Tibial nerve (tissue), 4 donors: ENCODE measurements around the gene BCL2L13. TPM values are rescaled to one million over a fixed set of nuclear protein-coding genes. Genes with fewer than 3 reads are reported as not detected.

Experiments used
- DNase-seq, 2 donors: peaks; one replicate each; pipeline ENCODE4 v3.0.0-alpha.2; 2019; ENCODE audit warnings: low spot score in 2 of 2
- H3K27ac ChIP-seq, 4 donors: fragments of 200-600 bp; sonication (generic) in 3 of 4; one replicate each; pipeline ENCODE4 v1.5.1; 2017 to 2019; ENCODE audit warnings: mild to moderate bottlenecking in 1 of 4
- H3K27me3 ChIP-seq, 2 donors: fragments of 200-600 bp; sonication (generic) in 1 of 2; one replicate each; pipeline versions ENCODE4 v1.5.1 to v1.6.0; 2017 to 2019
- H3K36me3 ChIP-seq, 3 donors: fragments of 200-600 bp; sonication (generic); one replicate each; pipeline ENCODE4 v1.5.1; 2018 to 2019
- H3K4me1 ChIP-seq, 4 donors: fragments of 200-600 bp; sonication (generic) in 3 of 4; one replicate each; pipeline ENCODE4 v1.5.1; 2017 to 2019
- H3K4me3 ChIP-seq, 4 donors: fragments of 200-600 bp; sonication (generic) in 3 of 4; one replicate each; pipeline ENCODE4 v1.5.1; 2017 to 2019; ENCODE audit warnings: mild to moderate bottlenecking in 1 of 4, moderate library complexity in 1 of 4
- H3K9me3 ChIP-seq, 4 donors: fragments of 200-600 bp; sonication (generic) in 3 of 4; one replicate each; pipeline ENCODE4 v1.5.1; 2017 to 2019
- EP300 ChIP-seq, 2 donors: sonication (generic); formaldehyde crosslinking; IDR thresholded peaks; one replicate each; pipeline ENCODE4 v1.6.1; 2017; ENCODE audit warnings: antibody characterized with exemption in 2 of 2, mild to moderate bottlenecking in 1 of 2
- POLR2A ChIP-seq, 2 donors: fragments of 450-650 bp; IDR thresholded peaks; one replicate each; pipeline ENCODE4 v1.6.1; 2017; ENCODE audit warnings: antibody characterized with exemption in 2 of 2, mild to moderate bottlenecking in 2 of 2, moderate library complexity in 2 of 2
- WGBS, 2 donors: methylation state at CpG; one replicate each; pipeline ENCODE4 v1.1.5; 2018; 5-methylcytosine and 5-hydroxymethylcytosine counted together
- total RNA-seq, 4 donors: library from RNA; depleted of rRNA; stranded (reverse); fragments of >200 nt; gene quantifications; one replicate each; pipeline ENCODE4 v1.1.0, GENCODE V29; 2016
- TF ChIP-seq, protein P1 (sequence below), 5 experiments: fragments of 200-600 bp in 3 of 5; fragments of 450-650 bp in 2 of 5; sonication (generic) in 3 of 5; IDR thresholded peaks; one replicate each; pipeline ENCODE4 v1.5.1; 2016 to 2019; ENCODE audit warnings: antibody characterized with exemption in 5 of 5, mild to moderate bottlenecking in 3 of 5, moderate library complexity in 2 of 5

BCL2L13 gene
- total RNA-seq, 4 donors from 2014 or later, result 47.4 to 74.7 (median 60.9) TPM

DNA sequence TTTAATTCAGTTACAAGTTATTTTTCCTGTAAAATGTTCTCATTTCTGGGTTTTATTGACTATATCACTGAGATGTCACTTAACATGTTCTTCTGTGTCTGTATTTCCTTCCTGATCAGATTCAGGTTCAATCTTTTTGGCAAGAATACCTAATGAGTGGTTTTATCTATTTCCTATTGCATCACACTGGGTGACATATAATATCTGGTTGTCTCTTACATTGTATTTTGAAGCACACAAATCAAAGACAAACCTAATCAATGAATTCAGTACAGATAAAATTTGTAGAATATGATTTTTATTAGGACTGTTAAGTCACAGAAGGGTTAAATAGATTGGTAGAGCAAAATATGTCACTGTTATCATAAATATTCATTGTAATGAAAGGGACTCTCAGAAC, 60.4 kb downstream of the BCL2L13 start:
- no peak overlapping the region for H3K4me3 ChIP-seq
- TF ChIP-seq EP300 (IDR thresholded peaks at IDR 0.05), result no peak
- TF ChIP-seq, protein P1, sequence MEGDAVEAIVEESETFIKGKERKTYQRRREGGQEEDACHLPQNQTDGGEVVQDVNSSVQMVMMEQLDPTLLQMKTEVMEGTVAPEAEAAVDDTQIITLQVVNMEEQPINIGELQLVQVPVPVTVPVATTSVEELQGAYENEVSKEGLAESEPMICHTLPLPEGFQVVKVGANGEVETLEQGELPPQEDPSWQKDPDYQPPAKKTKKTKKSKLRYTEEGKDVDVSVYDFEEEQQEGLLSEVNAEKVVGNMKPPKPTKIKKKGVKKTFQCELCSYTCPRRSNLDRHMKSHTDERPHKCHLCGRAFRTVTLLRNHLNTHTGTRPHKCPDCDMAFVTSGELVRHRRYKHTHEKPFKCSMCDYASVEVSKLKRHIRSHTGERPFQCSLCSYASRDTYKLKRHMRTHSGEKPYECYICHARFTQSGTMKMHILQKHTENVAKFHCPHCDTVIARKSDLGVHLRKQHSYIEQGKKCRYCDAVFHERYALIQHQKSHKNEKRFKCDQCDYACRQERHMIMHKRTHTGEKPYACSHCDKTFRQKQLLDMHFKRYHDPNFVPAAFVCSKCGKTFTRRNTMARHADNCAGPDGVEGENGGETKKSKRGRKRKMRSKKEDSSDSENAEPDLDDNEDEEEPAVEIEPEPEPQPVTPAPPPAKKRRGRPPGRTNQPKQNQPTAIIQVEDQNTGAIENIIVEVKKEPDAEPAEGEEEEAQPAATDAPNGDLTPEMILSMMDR (IDR thresholded peaks at IDR 0.05), result no peak
- no peak for TF ChIP-seq POLR2A (IDR thresholded peaks at IDR 0.05)
- H3K27me3 ChIP-seq, result no peaks in the 10 kb centered on the region
- H3K4me1 ChIP-seq, result peaks cover 0 to 8% (median 0%) of the 10 kb centered on the region in 4 donors
- no peak for DNase-seq
- no peak overlapping the region for H3K27ac ChIP-seq
- no peaks in the 10 kb centered on the region for H3K9me3 ChIP-seq
- H3K36me3 ChIP-seq, result peaks cover 0 to 29% (median 0%) of the 10 kb centered on the region in 3 donors

DNA sequence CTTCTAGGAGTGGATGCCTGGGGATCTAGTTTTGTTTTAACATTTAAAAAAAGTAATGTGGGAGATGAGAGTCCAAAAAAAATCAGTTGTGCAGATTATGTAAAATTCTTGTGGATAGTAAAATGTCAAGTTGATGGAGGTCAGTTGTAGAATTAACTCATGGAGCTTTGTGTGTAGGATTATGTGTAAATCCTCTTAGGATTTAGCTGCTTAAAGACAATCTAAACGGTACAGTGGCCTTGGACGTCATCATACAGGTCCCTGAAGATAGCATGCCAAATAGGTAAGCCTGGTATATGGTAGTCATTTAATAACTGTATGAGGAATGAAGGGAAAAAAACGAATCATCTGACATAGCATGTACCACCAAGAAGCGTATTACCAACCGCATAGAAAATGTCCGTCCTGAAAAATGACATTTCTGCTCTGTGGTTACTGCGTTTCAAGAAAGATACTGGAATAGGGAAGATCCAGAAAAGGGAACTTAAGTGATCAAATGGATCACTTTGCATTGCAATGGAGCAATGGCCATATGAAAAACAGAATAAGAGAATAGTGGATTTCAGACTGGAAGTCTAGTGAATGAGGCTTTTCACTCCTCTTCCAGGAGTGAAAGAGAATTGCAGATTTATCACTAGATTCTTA, 61.3 kb downstream of the BCL2L13 start:
- peaks cover 0 to 8% (median 0%) of the 10 kb centered on the region in 4 donors for H3K4me1 ChIP-seq
- no peaks in the 10 kb centered on the region for H3K27me3 ChIP-seq
- H3K36me3 ChIP-seq, result peaks cover 0 to 28% (median 0%) of the 10 kb centered on the region in 3 donors
- no peaks in the 10 kb centered on the region for H3K9me3 ChIP-seq
- H3K27ac ChIP-seq, result no peak overlapping the region
- no peak for TF ChIP-seq EP300 (IDR thresholded peaks at IDR 0.05)
- TF ChIP-seq POLR2A (IDR thresholded peaks at IDR 0.05), result no peak
- TF ChIP-seq, protein P1 (IDR thresholded peaks at IDR 0.05), result no peak
- H3K4me3 ChIP-seq, result no peak overlapping the region
- 79 to 84% methylated on average over 7 of the region's 7 CpGs for WGBS, 2 donors
- DNase-seq, result no peak

DNA sequence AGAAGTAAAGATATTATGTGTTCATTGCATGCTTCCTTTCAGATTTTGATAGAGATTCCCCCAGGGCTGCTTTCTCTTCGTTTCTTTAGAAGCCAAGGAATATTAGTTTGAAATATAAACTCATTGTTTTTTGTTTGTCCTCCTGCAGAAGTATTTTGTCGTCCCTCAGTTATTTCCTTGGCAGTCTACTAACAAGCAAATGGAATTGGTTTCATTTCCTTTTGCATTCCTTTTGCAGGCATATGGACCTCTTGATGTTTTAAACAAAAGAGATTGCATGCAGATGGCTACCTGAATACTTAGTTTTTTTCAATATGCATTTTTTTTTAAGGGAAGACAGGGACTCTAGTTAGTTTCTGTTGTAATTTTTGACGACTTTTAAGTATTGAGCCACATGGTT, 62.2 kb downstream of the BCL2L13 start:
- DNase-seq, result no peak
- peaks cover 0 to 23% (median 0%) of the 10 kb centered on the region in 3 donors for H3K36me3 ChIP-seq
- H3K4me3 ChIP-seq, result no peak overlapping the region
- H3K27ac ChIP-seq, result no peak overlapping the region
- H3K9me3 ChIP-seq, result no peaks in the 10 kb centered on the region
- peaks cover 0 to 10% (median under 1%) of the 10 kb centered on the region in 4 donors for H3K4me1 ChIP-seq
- 14 to 16% methylated on average over 3 of the region's 3 CpGs for WGBS, 2 donors
- TF ChIP-seq POLR2A (IDR thresholded peaks at IDR 0.05), result no peak
- H3K27me3 ChIP-seq, result no peaks in the 10 kb centered on the region

DNA sequence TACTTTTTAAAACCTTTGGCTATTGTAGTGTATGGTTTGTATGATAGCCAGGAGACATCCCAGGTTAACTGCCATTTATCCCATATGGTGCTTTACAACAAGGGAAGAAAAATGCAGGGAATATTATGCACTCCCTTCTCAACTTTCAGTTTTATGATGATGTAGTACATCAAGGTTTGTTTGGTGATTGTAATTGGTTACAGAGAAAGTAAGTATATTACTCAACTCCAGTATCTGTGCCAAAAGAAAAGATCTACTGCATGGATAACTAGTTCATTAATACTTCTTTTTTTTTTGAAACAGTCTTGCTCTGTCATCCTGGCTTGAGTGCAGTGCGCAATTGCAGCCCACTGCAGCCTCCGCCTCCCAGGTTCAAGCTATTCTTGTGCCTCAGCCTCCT, 65.3 kb downstream of the BCL2L13 start:
- H3K36me3 ChIP-seq, result peaks cover 0 to 16% (median 0%) of the 10 kb centered on the region in 3 donors
- TF ChIP-seq EP300 (IDR thresholded peaks at IDR 0.05) (no peak), POLR2A (IDR thresholded peaks at IDR 0.05) (no peak)
- TF ChIP-seq, protein P1 (IDR thresholded peaks at IDR 0.05), result no peak
- no peaks in the 10 kb centered on the region for H3K27me3 ChIP-seq
- 98 to 100% methylated on average over 2 of the region's 2 CpGs for WGBS, 2 donors
- no peak overlapping the region for H3K4me3 ChIP-seq
- peaks cover 0 to 32% (median 3%) of the 10 kb centered on the region in 4 donors for H3K4me1 ChIP-seq
- H3K27ac ChIP-seq, result no peak overlapping the region
- no peaks in the 10 kb centered on the region for H3K9me3 ChIP-seq
- no peak for DNase-seq

DNA sequence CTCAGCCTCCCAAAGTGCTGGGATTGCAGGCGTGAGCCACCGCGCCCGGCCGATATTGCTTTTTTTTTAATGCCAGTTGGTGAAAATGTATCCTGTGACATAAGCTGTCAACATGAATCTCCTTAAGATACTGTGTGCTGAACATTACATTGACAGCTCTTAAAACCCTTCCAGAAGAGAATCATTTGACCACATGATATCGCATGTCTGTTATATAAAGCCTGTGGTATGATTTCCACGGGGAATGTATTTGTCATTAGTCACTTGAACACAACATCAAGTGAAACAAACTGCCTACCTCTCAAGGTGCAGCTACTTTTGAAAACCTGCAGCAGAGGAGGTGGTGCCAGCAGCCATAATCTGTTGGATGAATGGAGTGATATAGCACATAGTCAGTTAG, 67.0 kb downstream of the BCL2L13 start:
- no peak overlapping the region for H3K4me3 ChIP-seq
- TF ChIP-seq EP300 (IDR thresholded peaks at IDR 0.05) (no peak), POLR2A (IDR thresholded peaks at IDR 0.05) (no peak)
- 97% methylated on average over 7 of the region's 7 CpGs for WGBS, 2 donors

More for the DNA sequence above, 67.0 kb downstream of the BCL2L13 start:
- peaks cover 0 to 31% (median 3%) of the 10 kb centered on the region in 4 donors for H3K4me1 ChIP-seq
- no peaks in the 10 kb centered on the region for H3K9me3 ChIP-seq
- peaks cover 0 to 22% (median 0%) of the 10 kb centered on the region in 3 donors for H3K36me3 ChIP-seq
- peak overlapping the region in 3 of 4 donors; percentile 48 to 84 (median 84) for H3K27ac ChIP-seq
- no peaks in the 10 kb centered on the region for H3K27me3 ChIP-seq
- no peak for DNase-seq
